Fibroblast of skin of right quadriceps (primary cell): Measurements from ENCODE around the gene MS4A10.

ENCODE experiments used
- DNase-seq: peaks from one replicate; pipeline ENCODE4 v3.0.0-alpha.2; 2013

The MS4A10 gene

GRCh38 chr11:60767388-60767811 is 17.7 kb upstream of the MS4A10 start:
- no peak for DNase-seq

GRCh38 chr11:60768202-60768601 is 16.9 kb upstream of the MS4A10 start:
- no peak for DNase-seq

DNA sequence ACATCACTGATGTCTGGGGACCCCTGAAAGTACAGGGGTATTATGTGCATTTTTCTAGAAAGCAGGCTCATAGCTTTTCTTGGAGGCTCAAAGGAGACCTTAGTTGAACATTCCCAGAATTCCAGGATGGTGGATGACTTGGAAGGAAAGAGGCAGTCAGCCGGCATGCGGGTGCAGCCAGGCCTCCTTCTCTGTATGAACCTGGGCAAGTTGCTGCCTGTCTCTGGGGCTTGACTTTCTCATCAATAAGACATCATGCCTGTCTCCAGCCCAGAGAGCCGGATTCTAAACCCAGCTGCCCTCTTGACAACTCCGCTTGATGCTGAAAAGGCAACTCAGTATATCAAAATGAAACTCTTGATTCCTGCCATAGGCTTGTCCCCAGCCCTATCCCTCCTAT is 15.9 kb upstream of the MS4A10 start:
- no peak for DNase-seq

- no peak for DNase-seq
Measured at GRCh38 chr11:60769811-60770210, 15.3 kb upstream of the MS4A10 start.

DNA sequence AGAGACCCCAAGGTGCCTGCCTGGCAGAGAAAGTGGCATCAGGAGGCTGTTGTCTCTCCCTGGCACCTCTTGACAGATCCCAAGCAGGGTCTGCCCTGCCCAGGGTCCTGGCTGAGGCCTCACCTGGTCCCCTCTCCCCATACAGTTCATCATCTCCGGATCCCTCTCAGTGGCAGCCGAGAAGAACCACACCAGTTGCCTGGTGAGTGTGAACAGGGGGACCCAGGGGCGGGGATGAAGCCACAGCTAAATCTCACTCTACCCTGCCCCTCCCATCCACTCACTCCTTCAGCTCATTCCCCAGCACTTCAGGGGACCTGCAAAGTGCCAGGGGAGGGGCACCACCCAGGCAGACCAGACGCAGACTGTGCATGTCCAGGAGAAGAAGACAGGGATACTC is 14.0 kb upstream of the MS4A10 start:
- no peak for DNase-seq

- DNase-seq: no peak
Measured at GRCh38 chr11:60771879-60772525, 13.1 kb upstream of the MS4A10 start.

DNA sequence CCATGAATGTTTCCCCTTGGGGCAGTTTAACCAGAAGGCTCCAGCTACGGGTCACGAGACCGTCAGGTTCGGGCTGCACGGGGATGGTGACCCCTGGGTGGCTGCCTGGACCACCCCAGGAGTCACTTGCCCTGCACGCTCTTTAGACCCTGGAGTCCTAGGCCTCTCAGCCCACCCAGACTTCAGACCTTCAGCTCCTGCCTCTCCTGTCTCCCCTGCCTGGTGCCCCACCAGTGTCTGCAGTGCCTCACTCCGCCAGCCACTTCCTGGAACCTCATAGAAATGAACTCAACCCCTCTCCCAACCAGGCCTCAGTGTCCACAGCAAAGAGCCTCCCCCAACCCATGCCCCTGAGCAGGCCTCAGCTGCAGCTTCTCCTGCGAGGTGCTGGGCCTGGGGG is 12.5 kb upstream of the MS4A10 start:
- DNase-seq: no peak

DNA sequence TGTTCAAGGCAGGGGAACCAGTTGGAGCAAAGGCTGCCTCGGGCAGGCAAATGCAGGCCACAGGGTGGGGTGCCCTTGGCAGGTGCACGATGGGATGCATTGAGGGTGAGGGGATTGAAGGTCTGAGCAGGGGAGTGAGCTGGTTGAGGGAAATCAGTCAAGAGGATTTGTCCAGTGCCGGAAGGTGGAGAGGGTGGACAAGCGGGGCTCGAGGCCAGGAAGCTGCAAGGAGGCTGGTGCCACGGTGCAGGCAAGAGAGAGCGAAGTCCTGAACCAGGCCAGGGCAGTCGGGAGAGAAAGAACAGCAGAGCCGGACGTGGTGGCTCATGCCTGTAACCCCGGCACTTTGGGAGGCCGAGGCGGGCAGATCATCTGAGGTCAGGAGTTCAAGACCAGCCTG is 10.4 kb upstream of the MS4A10 start:
- no peak for DNase-seq

- peak; percentile 85 for DNase-seq
Measured at GRCh38 chr11:60775420-60775961, 9.6 kb upstream of the MS4A10 start.

GRCh38 chr11:60776167-60776566 is 9.0 kb upstream of the MS4A10 start:
- no peak for DNase-seq

GRCh38 chr11:60777106-60777505 is 8.0 kb upstream of the MS4A10 start:
- no peak for DNase-seq

DNA sequence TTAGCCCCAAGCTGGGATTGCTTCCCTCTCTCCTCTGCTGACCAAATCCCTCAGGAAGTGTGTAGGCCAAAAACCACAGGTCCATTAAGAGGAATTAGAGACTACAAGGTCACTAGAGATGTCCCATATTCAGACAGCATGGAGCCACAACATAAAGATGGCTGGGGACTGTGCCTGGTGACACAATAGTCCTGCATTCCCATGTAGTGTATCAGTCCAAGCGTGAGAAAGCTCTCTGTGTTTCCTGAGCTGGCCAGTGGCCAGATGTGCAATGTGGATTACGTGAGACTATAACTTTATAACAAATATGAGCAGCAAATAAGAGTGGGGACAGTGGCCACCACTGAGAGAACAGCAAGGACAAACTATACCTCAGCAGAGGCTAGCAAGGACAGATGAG is 7.6 kb upstream of the MS4A10 start:
- peak; percentile 84 for DNase-seq

GRCh38 chr11:60780065-60780464 is 5.1 kb upstream of the MS4A10 start:
- DNase-seq: no peak

- DNase-seq: no peak
Measured at GRCh38 chr11:60780774-60781173, 4.4 kb upstream of the MS4A10 start.

DNA sequence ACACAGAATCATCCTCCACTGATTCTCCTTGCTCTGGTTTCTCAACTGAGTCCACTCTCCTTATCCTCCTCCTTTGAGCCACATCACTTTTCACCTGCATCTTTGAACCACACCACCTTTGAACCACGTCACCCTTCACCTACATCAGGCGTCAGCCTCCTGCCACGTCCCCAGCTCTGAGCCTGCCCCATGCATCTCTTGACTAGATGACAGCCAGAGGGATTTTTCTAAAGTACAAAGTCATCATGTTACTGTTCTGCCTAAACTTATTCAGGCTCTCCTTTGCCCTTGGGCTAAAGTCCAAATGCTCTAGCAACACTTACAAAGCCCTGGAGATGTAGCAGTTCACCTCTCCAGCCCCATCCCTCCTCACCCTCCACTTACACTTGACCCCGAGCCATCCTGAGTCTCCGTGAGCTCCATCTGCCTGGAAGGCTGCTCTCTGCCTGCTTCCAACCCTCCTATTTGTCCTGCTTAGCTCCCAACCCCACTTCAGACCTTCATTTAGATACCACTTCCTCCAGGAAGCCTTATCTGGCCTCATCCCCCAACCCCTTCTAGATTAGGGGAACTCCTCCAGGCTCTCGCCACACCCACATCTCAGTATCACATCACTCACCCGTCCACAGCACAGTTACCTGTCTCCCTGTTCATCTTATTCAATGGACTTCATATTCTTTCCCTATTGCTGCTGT is 3.7 kb upstream of the MS4A10 start:
- no peak for DNase-seq

DNA sequence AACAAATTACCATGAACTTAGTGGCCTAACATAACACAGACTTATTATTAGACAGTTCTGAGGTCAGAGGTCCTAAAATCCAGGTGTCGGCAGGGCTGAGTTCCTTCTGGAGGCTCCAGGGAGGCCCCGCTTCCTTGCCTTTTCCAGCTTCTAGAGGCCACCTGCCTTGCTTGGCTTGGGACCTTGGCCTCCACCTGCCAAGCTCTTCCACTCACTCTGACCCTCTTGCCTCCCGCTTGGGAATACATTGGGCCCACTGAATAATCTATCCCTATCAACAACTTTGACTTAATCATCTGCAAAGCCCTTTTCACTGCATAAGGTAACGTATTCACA is 3.2 kb upstream of the MS4A10 start:
- no peak for DNase-seq

DNA sequence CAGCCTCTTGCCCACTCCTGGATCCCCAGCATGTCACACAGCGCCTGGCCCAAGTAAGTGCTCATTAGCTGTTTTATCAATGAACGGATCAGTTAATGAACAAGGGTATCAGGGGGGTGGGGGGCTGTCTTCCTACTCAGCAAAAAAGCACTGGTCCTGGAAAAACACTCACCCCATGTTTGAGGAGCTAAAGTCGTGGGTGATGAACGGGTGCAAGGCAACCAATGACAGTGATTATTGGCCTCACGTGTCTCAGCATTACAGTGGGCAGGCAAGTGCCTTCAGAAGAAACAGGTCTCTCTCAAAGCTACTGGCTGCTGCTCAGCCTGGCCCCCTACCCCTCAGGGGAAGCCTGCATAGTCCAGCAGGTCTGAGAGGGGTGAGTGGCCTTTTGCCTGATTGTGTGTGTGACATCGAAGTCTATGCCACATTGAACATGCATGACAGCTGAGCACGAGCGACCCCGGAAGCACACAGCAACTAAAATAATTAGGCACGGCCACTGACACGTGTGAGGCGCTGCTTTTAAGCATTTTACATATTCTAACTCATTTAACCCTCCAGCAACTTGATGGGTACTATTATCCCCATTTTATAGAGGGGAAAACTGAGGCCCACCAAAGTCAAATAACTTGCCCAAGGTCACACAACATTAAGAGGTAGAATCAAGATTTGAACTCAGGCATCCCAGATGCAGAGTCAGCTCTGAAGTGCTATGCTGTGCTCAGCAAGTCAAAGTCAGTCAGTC is 2.6 kb upstream of the MS4A10 start:
- DNase-seq: no peak

DNA sequence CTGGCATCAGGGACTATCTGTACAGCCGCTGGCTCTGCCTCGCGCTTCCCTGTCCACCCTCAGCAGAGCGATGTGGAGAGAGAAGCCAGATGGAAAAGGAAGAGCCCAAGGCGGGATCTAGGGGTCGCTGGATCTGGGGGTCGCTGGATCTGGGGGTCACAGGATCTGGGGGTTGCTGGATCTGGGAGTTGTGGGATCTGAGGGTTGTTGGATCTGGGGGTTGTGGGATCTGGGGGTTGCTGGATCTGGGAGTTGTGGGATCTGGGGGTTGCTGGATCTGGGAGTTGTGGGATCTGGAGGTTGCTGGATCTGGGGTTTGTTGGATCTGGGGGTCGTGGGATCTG is 2.0 kb upstream of the MS4A10 start:
- DNase-seq: no peak

- DNase-seq: no peak
Measured at GRCh38 chr11:60783911-60784310, 1.2 kb upstream of the MS4A10 start.

DNA sequence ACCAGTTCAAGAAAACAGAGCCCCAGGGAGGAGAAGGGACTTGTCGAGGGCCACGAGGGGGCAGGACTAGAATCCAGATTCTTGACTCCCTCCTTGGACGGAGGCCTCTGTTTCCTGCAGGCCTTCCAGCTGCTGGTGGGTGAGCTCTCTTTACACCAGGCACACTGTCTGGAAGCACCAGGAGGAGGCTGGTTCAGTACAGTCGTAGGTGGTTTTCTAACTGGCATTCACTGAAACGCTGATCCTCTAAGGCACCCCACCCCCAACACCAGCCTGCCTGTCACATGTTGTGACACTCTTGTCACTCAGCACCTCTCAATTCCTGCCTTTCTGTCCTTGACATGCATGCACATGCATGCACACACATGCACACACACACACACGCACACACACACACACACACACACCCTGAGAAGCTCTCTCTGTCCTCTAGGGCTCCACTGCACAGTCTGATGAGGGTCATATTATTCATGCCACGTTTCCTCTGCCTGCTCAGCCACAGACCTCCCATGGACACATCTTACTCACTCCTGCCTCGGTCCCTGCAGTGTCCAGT is 751 bp downstream of the MS4A10 start:
- no peak for DNase-seq

- peak; percentile 58 for DNase-seq
Measured at GRCh38 chr11:60786811-60787567, 1.9 kb downstream of the MS4A10 start.

DNA sequence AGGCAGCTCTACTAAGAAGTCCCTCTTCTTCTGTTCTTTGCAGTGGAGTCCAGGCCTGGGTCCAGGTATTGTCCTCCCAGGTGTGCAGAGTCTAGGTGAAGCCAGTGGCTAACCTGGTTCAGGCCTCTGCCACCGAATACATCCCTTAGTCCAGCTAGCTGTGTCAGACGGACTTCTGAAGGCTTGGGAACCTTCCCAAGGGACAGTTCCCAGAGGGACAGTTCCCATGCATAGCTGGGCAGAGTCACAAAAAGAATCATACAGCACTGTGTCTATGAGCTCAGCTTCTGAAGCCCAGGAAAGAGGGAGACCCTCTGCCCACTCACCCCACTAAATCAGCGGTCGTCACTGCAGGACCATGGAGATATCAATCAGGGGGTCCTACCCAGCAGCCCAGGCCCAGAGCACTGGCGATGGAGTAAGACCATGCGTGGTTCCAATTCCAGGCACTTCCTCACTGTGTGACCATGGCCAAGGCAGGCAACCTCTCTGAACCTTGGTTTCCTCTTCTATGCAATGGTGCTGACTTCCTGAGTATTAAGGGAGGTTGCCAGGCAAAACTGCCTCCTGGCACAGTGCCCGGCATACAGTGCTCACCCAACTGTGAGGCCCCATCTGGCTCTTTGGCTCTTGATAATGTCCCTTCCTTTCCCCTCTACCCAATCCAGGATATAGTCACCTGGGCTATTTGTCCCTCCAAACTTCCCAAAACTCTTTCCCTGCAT is 3.4 kb downstream of the MS4A10 start:
- DNase-seq: no peak
